ENCODE data around the gene ENPP7. TPM values are rescaled to one million over a fixed set of nuclear protein-coding genes. Genes with fewer than 3 reads are reported as not detected.
"Not testable (repeated sequence)": the region's sequence is repeated elsewhere in the genome, so short reads cannot be mapped to it uniquely, and the experiment has no call there.

Gene ENPP7
- polyA plus RNA-seq, 12 donors = not detected

- no peak for DNase-seq
Observed at GRCh38 chr17:79749156-79749815, 18.5 kb downstream of the ENPP7 start.

GRCh38 chr17:79749958-79750357, 19.2 kb downstream of the ENPP7 start:
- DNase-seq = no peak

DNA sequence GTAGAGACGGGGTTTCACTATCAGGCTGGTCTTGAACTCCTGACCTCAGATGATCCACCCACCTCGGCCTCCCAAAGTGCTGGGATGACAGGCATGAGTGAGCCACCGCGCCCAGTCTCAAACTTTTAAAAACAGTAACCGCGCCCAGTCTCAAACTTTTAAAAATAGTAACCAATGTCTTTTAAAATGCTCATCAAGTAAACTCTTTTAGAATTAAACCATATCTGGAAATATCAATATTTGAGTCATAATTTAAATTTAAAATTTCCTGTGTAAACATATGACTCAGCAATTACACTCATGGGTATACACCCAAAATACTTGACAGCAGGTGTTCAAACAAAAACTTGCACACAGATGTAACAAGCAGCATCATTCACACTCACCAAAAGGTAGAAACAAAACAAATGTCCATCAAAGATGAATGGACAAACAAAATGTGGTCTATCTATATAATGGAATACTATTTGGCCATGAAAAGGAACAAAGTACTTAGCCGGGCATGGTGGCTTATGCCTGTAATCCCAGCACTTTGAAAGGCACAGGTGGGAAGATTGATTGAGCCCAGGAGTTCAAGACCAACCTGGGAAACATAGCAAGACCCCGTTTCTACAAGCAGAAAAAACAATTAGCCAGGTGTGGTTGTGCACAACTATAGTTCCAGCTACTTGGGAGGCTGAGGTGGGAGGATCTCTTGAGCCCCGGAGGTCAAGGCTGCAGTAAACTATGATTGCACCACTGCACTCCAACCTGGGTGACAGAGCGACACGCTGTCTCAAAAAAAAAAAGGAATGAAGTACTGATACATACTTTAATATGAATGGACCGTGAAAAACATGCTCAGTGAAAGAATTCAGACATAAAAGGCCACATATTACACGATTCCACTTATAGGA, 20.2 kb downstream of the ENPP7 start:
- no peak for DNase-seq

DNA sequence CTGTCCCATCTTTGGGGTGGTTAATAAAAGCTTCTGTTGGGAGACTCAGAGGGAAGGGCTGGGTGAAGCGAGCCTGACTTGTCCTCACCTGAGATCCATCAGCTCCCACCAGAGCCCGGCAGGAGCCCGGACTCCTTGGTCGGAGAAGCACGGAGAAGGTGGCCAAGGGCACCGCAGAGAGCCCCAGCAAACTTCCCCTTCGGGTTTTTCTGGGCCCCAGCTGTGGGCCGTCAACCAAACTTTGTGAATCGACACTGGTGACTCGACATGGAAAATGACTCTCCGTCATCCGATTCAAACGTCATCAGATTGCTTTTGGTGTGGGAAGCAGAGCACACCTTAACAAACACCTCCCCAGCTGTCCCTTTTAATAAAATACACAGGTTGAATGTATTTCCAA, 21.4 kb downstream of the ENPP7 start:
- no peak for DNase-seq

- DNase-seq = no peak
Observed at GRCh38 chr17:79754370-79754769, 23.6 kb downstream of the ENPP7 start.

DNA sequence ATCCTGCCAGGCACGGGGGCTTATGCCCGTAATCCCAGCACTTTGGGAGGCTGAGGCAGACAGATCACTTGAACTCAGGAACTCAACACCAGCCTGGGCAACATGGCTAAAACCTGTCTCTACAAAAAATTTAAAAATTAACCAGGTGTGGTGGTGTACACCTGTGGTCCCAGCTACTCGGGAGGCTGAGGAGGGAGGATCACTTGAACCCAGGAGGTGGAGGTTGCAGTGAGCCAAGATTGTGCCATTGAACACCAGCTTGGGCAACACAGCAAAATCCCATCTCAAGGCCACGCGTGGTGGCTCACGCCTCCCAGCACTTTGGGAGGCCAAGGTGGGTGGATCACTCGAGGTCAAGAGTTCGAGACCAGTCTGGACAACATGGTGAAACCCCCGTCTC, 24.2 kb downstream of the ENPP7 start:
- not testable (repeated sequence) for DNase-seq

GRCh38 chr17:79755591-79755990, 24.8 kb downstream of the ENPP7 start:
- DNase-seq = no peak

DNA sequence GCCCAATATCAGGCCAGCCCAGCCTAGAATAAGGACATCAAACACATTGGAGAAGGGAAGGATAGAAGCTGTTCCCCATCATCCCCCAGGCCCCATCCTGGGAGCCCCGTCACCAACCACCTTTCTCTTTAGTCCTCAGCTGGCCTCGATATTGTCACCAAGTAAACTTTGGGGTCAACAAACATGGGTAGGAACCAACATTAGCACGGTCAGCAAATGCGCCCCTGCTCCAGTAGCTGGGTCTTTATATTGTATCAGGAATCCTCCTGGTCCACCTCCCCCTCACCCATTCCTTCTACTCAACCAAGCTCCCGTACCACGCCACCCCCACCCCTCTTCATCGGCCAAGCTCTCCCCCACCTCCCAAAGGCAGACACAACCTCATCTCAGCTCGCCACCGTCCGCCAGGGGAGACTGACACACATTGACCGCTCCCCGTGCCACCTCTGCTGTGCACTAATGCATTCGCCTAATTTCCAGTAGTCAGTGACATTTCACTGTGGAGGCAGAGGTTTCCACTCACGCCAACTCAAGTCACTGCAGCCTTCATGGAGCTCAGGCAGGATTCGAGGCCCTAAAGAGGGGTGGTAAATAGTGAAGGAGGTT, 26.5 kb downstream of the ENPP7 start:
- no peak for DNase-seq

GRCh38 chr17:79758271-79758670, 27.5 kb downstream of the ENPP7 start:
- no peak for DNase-seq

DNA sequence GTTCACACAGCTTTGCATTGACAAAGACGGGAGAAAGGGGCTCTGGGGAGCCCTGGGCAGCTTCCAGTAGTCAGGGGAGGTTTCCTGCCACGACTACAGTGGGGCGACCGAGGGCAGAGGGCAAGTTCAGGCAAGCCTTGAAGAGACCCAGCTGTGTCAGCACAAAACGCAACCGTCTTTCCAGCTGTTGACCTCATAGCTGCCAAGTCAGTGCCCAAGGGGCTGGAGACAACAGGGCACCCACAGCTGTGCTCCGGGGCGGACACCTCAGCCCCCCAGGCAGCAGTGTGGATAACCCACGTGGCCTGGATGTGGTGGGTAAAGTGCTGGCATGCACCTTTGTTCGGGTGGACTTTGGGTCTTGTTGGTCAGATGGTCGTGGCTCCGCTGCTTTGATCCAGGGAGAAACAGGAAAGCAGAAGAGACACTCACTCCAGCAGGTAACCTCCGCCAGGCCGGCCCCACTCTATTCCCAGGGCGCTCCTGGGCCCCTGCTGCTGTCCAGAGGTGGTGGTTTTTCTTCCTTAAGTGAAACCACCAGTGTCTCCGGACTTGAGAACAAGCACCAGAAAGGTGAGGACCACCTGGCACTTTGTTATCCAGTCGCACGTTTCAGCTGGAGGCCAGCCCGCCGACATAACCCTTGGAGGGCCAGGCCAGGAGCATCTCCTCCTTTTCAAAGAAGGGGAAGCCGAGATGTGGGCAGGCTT, 29.6 kb downstream of the ENPP7 start:
- DNase-seq = no peak

GRCh38 chr17:79761894-79762589, 31.3 kb downstream of the ENPP7 start:
- DNase-seq = no peak

- DNase-seq = no peak
Observed at GRCh38 chr17:79765708-79766107, 35.0 kb downstream of the ENPP7 start.

DNA sequence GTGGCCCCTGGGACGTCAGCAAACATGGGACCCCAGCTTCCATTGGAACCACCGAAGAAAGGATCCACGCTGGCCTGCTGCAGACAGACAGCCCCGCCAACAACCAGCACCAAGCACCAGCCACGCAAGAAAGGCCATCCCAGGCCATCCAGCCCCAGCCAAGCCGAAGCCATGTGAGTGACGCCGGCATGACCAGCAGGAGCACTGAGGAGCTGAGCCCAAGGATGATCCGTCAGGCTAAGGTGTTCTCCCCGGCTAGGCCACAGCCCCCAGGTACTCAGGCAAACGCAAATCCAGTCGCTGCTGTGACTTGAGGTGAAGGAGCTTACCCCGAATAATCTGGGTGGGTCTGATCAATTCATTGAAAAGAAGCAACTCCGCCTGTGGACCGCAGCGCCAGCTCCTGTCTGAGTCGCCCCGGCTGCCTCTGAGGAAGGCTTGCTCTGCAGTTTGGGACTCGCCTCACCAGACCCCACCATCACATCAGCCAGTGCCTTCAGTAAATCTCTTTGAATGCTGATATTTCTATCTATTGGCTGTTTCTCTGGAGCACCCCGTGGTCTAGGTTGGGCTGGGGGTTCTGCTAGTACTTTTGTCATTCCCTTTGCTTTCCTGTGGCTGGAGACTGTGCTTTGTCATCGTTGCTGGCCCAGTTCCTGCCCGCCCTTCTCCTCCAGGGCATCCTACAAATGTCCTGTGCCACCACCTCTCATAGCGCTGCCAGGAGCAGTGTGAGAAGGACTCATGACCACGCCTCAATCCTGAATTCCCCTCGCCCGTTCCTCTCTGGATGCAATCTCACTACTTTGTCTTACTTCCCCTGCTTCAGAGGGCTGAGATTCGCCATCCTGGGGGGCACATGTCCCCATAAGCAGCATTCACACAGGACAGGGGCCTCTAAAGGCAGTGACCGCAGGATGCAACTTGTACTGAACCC, 39.1 kb downstream of the ENPP7 start:
- no peak for DNase-seq

GRCh38 chr17:79771276-79771675, 40.5 kb downstream of the ENPP7 start:
- no peak for DNase-seq

DNA sequence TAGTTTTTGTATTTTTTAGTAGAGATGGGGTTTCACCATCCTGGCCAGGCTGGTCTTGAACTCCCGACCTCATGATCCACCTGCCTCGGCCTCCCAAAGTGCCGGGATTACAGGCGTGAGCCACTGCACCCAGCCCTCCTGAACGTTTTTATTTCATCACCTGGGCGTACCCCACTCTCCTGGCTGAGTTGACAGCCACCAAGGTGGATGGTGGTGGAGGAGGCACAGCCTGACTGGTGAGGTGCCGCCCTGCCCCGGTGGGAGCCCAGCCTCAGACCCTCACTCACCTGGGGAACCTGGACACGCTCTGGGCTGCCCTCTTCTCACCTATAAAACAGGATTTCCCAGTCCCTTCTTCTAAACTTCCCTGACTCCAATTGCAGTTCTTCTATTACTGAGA, 42.0 kb downstream of the ENPP7 start:
- not testable (repeated sequence) for DNase-seq

- DNase-seq = no peak
Observed at GRCh38 chr17:79774561-79774975, 43.8 kb downstream of the ENPP7 start.

DNA sequence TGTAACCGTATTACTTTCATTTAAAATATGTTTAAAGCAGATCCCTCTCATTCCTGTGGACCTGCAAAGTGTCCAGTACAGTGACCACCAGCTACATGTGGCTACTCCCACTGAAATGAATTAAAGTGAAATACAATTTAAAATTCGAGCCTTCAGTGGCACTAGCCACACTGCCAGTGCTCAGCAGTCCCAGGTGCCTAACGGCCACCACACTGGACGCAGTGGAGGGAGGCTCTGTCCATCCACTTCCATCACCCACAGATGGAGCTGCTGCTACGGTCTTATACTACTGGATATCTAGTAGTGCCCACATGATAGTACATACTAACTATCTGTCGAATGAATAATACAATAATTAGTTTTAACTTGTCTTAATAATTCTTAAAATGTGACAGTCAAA, 44.9 kb downstream of the ENPP7 start:
- DNase-seq = no peak

GRCh38 chr17:79776376-79777119, 45.8 kb downstream of the ENPP7 start:
- no peak for DNase-seq

DNA sequence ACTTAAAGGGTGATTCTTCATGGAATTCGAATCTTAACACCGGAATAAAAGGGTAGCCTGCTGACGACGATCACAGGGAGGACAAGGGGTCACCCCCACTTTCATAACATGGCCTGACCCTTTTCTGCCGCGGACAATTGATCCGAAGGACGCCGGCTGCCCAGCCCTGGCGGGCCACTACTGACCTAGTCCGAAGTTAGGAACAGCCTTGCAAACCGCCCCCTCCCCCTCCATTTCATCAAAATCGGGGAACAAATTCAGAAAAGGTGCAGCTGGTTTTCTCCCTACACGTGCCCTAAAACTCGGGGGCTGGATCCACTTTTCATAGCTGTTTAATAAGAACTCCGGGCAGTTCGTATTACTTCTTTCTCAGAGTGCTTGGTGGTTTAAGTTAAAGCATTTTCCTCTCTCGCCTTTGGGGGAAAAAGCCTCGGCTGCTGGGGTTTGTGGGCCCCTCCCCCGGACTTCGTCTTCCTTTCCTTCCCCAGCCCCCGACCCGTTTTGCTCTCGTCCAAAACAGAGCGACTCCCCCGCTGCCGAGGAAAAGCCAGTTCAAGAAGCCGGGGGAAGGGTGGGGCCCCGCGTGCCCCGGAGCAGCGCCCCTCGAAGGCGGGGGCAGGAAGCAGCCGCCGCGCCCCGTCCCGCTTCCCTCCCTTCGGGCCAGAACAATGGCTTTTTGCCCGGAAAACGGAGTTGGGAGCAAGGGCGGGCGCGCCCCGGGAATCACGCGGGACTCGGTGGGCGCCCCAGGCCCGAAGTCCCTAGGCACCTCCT, 46.6 kb downstream of the ENPP7 start:
- peak; percentile 72 for DNase-seq

Data from muscle of arm (tissue), 12 donors.